RKO (cell line): ENCODE data around the gene ZIC4.

ENCODE experiments used
- DNase-seq: peaks from one replicate; pipeline ENCODE4 v3.0.0-alpha.2; 2016; ENCODE audit warnings: low spot score

ZIC4 gene

DNA sequence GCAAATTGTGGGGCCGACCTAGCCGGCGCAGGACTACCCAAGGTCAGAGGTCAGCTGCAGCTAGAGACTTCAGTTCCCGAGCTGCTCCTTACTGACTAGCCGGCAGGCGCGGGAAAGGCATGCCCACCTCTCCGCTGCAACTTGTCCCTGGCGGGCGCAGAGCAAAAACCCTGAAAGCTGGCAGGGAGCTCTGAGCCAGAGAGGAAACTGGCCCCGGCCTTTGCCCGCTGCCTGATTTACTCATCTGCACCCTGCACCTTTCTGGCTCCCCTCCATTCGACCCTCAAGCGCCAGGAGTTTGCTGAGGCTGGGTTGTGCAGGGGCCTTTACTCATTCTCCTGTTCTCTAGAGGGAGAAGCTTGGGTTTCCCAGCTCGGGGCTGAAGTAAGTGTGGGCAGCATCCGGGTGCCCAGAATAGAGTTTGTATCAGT is 1.5 kb downstream of the ZIC4 start:
- no peak for DNase-seq

DNA sequence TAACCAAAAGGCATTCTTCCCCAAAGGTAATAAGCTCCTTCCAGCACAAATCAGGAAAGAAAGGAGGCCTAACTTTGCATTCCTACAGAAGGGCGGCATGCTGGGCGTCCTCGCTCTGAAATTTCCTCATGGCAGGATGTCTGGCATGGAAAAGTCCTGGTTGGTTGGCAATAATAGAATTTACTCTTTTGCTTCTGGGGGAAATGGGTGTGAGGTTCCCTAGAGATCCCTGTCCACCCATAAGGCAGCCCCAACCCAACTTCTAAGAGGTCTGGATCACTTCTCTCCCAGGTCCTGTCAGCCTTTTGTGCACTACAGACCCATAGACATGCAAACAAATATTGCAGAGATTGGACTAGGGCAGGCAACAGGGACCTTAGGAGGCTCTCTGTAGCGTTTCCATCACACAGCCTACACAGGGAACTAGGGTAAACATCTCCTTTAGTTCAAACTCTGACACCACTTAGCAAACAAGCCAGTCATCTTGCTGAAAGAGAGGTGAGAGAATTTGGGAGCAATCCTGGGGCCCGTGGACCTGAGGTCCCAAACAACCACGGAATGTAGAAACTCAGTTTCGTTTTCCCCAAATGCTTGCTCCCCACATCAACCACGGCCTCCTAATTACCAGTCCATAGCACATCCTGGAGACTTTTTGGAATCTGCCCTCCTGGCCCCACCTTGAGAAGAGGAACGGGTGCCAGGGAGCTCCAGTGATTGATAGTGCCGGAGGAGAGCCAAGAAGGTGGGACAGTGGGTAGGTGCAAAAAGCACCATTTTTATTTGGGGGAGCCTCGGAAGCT is 2.1 kb downstream of the ZIC4 start:
- no peak for DNase-seq

DNA sequence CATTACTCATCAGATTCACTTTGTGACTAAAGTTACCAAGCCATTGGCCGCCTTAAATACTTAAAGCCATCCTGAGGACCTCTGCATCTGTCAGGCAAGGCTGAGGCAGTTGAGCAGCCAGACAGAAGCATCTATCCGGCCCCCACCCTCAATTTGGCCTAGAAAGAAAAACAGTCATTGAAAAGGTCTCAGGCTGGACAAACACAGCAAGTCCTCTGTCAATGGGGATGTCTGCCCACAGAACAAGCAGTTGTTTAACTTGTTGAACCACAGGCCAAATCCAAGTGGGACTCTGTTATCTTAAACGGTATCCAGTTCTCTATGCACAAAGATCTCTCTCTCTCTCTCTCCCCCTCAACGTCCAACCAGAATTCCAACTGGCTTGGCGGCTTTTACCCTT is 2.8 kb downstream of the ZIC4 start:
- DNase-seq, result no peak

DNA sequence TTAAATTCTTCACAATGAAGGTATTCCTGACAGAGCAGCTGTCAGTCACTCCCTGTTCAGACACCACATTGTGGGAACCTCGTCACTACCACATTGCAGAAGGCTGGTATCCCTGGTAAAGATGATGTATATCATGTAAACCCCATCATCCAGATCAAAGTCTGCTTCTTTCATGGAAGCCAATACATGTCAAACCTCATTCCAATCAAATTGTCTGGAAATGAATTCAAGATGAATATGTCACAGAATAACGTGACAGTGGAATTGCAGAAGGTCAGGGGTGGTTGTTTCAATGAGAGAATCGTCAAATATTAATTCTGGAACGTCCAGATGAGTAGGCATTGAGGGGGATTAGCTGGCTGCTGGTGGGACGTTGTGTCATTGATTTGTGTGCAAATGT is 4.2 kb downstream of the ZIC4 start:
- DNase-seq, result no peak

DNA sequence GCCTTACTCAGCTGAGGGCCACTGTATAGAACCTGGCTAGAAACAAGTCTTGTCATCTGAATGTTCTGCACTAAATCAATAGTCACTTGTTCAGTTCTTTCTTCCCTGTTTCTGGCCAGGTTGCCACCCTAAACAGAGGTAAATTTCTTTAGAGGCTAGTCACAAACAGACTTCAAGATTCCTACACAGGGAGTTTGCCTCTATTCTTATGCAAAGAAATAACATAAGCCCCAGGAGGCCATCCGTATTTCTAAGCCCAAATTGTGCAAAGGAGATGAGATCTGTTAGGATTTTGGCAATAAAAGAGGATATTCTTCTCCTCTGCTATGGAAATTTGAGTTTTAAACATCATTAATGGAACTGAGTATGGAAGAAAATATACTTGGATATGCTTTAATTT is 4.9 kb downstream of the ZIC4 start:
- DNase-seq, result no peak

DNA sequence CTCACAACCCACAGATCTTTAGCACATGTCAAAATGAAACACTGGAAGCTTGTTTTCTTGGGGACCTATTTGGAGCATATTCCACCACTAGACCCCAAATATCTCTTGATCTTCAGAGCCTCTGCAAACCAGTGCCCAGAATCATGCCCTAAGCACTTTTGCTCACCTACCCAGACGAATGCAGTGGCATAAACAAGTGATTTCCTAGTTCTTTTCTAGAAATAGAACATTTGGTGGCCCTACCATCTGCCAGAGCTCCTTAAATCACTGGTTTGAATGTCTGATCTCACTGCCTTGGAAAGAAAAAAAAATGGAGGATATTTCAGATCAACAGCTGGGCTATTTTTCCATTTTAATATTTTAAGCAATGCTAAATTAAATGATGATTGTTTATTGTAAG is 5.3 kb downstream of the ZIC4 start:
- DNase-seq, result no peak

DNA sequence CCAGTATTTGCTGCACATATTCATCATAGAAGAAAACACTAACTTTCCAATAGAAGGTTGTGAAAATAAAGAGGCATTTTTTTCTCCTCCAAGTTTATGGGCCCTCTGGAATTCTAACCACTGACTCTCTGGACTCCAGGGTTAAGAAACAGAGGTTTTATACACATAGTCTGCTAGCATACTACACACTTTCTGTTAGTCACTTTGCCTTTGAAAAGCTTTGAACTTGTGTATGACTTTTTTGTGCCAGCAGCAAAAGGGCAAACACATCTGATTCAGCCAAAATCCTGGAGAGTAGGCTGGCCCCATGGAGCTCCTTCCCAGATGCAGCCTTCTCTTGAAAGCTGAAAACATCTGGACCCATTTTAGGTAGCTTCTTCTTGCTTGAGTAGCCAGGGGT is 6.2 kb downstream of the ZIC4 start:
- DNase-seq, result no peak

DNA sequence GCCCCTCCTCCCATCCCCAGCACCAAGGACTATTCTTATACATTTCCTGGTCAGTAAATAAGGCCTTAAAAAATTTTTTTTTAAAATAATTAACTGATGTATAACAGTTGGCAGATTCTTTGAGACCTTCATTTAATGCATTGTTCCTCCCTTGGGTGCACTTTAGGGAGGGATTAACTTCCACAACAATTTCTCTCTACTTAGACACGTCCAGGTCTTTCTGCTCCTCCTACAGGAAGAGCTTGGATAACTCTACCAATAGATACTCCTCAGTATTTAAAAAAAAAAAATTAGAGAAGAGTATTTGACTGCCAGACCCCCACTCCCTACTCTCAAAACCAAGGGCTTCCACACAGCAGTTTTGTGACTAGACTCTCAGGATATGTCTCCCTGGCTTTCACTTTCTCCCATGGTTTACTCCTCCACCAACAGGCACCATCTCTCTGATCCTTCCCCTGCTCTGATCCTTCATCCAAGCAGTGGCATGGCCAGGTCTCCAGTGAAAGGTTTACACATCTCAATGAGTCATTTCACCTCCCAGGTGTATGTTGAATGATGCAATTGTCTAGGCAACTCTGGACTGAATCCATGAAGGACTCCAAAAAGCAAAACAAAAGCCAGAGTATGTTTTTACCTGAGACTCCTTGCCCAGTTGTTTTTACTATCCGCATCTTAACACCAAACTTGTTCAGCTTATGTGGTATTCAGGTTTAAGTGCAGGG is 7.4 kb downstream of the ZIC4 start:
- no peak for DNase-seq

DNA sequence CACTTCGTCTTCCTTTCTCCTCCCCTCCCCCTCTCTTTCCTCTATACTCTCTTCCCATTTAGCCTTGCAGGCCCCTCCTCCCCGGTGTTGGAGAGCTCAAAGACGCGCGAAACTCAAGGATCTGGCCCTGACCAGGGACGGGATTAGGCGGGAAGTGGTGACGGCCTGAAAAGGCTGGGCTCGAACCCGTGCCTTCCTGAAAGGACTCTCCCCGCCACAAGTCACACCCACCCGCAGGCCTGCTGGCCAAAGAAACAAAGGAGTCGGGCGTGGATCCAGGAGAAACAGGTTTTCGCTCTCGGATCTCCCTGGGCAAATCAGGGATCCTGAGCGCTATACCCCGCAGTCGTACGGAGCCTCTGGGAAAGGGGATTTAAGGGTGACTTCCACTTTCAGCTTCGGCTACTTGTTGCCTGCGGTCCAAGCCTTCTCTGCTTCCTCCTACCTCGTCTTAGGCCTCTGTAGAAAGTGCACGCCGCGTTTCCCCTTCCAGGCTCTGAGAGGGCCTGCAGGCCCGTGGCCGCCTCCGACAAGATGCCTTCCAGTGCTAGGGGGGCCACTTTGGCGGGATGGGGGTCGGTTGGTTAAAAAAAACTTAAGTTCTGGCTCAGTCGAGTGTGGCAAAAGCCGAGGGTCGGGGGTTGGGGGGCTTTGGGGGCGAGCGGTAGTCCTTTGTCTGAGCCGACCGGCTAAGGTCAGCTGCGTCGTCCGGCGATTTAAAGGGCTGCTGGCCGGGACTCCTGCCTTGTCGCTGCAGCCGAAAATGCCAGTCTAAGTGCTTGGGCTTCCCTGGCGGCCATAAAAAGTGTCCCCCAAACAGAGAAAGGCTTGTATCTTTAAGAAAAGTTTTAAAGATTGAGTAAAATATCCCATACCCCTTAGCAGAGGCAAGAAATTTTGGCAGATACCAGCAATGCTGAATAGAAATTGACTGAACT is 8.2 kb downstream of the ZIC4 start:
- DNase-seq, result no peak

DNA sequence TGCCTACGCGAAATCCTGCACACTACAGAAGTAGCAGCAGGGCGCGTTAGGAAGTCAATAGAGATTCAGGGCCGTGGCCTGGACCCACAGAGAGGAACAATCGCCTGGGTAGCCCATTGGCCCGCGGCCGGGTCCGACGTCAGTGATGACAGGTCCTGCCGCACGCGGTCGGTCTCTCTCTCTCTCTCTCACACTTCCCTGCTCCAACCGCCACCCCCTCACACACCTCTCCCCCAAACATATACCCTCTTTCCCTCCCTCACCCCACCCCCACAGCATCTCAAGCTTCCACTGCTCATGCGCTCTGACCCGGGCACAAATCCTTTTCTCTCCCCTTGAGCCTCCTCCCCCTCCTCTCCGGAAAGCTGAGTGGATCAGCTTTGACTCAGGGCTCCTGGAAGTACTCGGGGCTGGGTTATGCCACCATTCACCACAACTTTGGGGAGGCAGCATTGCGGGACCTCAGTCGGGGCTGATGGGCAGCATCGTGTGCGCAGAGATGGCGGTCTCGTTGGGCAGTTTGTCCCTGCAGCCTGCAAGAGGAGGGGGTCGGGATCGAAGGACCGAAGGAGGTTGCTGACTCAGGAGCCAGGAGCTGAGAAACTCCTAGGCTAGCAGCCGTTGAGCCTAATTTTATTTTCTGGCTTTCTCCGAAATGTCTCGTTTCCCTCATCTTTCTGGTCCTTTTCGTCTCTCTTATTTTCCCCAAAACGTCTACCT is 9.0 kb downstream of the ZIC4 start:
- no peak for DNase-seq

DNA sequence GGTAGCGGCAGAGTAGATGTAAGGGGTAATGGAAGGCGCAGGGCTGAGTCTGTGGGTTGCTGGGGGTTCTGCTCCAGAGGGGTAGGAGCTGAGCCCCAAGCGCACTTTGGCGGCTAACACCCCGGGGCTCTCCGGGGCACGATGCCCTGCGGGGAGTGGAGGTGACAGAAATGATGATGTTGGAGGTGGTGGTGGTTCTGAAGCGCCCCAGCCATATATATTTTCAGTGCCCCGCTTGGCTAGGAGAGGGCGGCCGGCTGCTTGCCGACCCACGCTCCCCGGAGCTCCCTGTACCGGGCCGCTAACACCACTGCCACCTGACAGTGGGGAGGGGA is 9.7 kb downstream of the ZIC4 start:
- no peak for DNase-seq

DNA sequence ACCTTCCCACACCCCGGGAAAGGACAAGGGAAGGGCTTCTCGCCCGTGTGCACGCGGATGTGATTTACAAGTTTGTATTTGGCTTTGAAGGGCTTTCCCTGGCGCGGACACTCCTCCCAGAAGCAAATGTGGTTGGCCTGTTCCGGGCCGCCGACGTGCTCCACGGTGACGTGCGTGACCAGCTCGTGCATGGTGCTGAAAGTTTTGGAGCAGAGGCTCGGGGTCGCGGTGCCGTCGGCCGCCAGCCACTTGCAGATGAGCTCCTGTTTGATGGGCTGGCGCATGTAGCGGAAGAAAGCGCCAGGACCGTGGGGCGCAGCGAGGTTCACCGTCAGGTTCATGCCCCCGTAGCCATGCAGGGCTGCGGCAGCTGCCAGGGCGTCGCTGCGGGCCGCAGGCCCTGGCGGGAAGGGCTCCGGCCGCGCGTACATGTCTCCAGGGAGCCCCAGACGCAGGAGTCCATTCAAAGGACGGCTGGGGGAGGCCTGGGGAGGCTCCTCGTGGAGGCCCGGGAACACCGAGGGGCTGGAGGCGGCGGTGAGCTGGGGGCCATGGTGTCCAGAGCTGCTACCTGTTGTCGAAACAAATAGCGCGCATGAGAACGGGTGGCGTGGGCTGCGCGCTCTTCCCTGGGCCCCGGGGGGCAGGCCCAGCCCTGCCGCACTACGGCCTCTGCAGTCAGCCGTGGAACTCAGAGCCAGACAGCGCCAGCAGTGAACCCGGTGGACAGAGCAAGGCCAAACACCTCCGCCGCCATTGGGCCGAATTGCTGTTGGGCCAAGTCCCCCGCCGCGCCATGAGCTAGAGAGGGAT is 10.2 kb downstream of the ZIC4 start:
- no peak for DNase-seq

DNA sequence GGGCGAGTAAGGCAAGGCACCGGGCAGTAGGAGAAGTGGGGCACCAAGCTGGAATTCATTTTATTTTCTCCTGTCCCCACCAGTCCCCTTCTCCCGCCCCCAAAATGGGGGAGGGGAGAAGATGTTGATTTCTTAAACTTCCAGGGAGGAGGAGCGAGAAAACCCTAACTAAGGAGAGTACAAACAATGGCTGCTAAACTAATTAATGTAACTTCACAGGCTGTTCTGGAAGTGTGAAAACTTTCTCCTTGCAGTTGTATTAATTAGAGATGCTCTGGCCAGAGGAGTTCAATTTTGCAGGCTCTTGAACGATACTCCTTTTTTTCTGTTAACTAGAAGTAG is 11.5 kb downstream of the ZIC4 start:
- no peak for DNase-seq

DNA sequence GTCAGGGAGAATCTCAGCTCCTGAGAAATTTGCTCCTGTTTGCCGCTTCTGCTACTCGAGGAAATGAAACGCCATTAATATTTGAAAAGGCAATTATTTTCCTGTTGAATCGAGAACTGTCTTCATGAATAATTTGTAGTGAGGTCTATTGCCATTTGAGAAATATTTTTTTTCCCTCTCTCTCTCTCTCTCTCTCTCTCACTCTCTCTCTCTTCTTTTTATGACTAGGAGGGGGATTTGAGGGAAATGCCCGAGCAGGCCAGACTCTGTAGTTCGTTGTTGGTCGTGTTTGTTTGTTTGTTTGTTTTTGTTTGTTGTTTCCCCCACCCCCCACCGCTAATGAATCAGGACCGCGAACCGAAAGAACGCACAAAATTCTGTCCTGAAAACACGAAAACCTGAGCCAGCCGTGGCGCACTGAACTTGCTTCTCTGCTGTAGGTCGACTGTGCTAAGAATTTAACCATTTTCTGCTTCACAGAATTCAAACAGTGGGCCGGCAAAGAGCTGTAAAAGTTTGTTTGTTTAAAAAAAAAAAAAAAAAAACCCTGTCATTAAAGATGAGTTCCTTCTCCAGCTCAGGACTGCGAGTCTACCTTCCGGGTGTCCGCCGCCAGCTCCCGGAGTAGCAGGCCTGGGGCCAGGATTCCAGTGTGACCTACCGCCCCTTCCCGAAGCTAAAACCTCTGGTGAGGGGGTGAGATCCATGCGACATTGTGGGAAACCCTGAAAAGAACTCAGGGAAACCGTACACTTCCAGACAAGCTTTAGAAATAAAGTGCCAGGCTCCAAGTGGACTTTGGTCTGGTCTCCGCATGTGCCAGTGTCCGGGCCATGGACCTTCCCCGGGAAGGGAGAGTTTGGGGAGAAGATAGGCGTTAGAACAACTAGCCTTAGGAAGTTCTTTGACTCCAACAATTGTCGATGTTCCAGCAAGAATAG is 12.1 kb downstream of the ZIC4 start:
- DNase-seq, result no peak

DNA sequence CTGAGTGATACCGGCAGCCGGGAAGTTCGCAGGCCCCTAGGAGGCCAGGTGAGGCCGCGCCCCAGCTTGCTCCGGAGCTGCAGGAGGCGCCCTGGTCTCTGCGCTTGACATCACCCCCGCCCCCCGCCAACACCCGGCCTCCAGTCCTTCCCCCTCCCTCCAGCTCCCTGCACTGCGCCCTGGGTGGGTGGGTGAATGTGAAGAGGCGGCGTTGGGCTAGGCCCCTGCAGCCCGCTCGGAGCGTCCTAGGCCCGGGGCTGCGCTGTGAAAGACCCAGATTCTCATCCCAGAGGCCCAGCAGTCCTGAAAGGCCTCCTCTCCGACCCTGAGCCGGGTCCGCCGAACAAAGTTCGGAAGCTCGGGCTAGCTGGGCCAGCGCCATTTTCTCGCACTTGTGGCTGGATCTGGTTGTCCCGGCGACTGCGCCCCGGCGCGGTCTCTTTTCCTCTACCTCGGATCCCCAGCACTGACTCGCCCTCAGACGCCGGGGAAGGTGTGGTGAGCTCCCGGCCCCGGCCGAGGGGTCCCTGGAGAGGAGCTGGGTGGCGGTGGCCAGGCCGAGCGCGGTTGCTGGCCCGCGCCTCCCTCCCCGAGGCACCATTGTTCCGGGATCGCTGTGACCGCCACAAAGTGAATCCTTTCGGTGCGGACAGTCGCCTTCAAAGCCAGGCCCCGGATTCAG is 12.9 kb downstream of the ZIC4 start:
- DNase-seq, result no peak

DNA sequence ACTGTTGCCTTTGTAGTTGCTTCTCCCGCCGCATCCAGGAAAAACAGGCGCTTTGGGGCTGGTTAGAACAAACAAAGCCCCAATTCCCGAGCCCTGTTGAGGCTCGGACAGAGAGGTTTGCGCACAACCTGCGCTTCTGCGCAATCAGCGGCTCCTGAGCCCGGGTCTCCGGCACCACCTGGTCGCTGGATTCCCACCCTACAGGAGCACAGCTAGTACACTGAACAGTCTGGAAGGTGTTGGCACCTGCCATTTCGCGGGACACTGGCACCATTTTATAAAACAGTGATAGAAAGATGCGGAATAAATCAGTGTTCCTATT is 13.8 kb downstream of the ZIC4 start:
- DNase-seq, result no peak

DNA sequence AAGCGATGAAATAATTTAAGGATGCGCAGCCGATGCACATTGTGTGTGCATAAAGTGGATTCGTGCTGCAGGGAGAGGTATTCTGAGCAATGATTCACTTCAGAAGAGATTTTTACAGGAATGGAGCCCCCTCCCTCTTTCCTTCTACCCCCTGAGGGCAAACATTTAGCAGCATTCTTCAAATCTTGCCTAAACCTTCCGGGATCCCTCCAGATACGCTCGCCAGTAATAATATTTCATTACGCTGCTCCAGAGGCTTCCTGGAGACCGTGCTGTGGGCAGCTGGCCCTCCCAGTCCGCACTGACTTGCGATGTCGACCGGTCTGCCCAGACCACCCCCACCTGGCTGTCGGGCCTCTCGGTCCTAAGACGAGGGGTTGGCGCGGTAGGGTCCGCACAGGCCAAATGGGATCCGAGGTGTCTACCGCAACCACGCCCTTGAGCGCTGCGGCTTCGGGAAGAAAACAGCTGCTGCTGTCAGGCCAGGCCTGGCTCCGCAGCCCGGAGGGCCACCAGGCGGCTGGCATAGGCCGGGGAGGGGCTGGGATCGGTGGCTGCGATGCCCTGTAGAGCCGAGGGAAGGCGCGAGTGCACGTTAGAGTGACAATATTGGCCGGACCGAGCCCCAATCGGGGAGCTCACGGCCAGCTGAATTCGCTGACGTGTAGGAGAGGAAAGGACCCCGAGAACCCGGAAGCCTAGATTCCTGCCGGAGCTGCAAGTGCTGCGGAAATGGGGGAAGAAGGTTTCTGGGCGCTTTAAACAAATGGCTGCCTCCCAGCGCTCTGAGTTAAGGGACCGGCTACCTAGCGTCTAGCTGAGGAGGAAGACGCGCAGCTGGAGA is 14.3 kb downstream of the ZIC4 start:
- DNase-seq, result no peak

DNA sequence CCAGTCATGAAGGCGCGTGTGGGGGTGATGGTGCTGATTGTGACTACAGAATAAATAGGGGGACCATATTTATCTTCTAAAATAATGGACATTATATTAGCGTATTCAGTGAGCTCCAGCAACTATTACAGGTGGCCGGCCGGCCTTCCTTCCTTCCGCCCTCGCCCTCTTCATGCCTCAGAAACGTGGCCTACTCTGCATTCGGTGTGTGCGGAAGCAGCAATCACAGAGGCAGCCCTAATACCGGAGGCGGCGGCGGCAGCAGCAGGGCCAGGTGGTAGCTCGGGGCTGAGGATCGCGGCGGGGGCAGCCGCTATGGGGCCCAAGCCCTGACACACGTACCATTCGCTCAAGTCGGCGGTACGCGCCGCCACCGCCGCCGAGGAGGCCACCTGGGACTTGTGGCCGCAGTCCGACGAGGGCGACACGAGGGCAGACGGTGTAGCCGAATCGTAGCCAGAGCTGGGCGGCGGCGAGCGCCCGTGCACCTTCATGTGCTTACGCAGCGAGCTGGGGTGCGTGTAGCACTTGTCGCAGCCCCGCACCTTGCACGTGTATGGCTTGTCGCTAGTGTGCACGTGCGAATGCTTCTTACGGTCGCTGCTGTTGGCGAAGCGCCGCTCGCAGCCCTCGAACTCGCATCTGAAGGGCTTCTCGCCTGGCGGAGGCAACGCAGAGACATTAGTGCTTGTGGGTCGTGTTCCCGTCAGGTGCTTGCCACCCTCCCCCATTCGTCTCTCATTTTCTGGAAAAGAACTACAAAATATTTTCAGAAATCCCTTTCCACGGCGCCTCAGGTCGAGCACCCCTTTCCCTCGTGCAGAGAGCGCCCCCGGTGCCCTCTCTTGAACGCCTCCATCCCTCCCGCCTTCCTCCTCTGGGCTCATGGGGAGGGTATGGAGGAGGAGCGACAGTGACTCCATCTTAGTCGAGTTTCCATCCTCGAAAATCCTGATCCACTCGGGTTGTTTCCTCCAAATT is 15.5 kb downstream of the ZIC4 start:
- DNase-seq, result no peak
